MM.1S (cell line): ENCODE results near the gene HPCAL1.

Experiments
- CTCF ChIP-seq: fragments of 300-600 bp; sonication (generic); IDR thresholded peaks from 2 replicates; pipeline ENCODE4 v1.5.1; 2016; ENCODE audit warnings: antibody characterized with exemption, low read length, mixed read lengths
- EZH2 ChIP-seq: fragments of 300-600 bp; sonication (generic); optimal IDR thresholded peaks from 2 replicates; pipeline ENCODE3; 2017; ENCODE audit warnings: low read depth, mild to moderate bottlenecking, antibody characterized with exemption, low read length, mixed read lengths
- EZH2phosphoT487 ChIP-seq: fragments of 300-600 bp; sonication (generic); IDR thresholded peaks from 2 replicates; pipeline ENCODE4 v1.6.1; 2018; ENCODE audit warnings: antibody characterized with exemption, low read length

GRCh38 chr2:10372203-10372861, 69.6 kb downstream of the HPCAL1 start:
- TF ChIP-seq CTCF (no peak), EZH2 (no peak), EZH2phosphoT487 (no peak)
